Fibroblast of the conjunctiva (primary cell): Measurements from ENCODE around the gene RAB32.
A peak's percentile ranks its signal among the peaks of the same experiment; 100 is the strongest.

ENCODE experiments used
- DNase-seq: peaks from one replicate; pipeline ENCODE4 v3.0.0-alpha.2; 2010; ENCODE audit warnings: low read depth

Gene RAB32

GRCh38 chr6:146582857-146583256, 39.2 kb downstream of the RAB32 start:
- DNase-seq = peak; percentile 23

- no peak for DNase-seq
Measured at GRCh38 chr6:146583966-146584365, 40.3 kb downstream of the RAB32 start.

GRCh38 chr6:146587459-146587858, 43.8 kb downstream of the RAB32 start:
- no peak for DNase-seq

GRCh38 chr6:146590492-146590891, 46.9 kb downstream of the RAB32 start:
- no peak for DNase-seq

GRCh38 chr6:146592451-146592850, 48.8 kb downstream of the RAB32 start:
- DNase-seq = no peak

GRCh38 chr6:146593986-146594385, 50.4 kb downstream of the RAB32 start:
- no peak for DNase-seq

GRCh38 chr6:146594495-146594894, 50.9 kb downstream of the RAB32 start:
- DNase-seq = no peak

- no peak for DNase-seq
Measured at GRCh38 chr6:146595972-146596731, 52.5 kb downstream of the RAB32 start.

GRCh38 chr6:146598772-146599405, 55.3 kb downstream of the RAB32 start, which contains the start of gene ADGB:
TSS of gene ADGB (plus strand) at chr6:146598972. CDS start at chr6:146599041, 69 bp downstream.
- peak; percentile 18 for DNase-seq

GRCh38 chr6:146601352-146601751, 57.7 kb downstream of the RAB32 start:
- DNase-seq = no peak

- DNase-seq = no peak
Measured at GRCh38 chr6:146602526-146602925, 58.9 kb downstream of the RAB32 start.
